ENCODE results near the gene BCKDHB.

GRCh38 chr6:80154160-80154559 lies 47.7 kb downstream of the BCKDHB start:
- TF ChIP-seq CTCF (IDR thresholded peaks at IDR 0.05; ENCODE audit: low read length) (no peak), EZH2 (optimal IDR thresholded peaks at IDR 0.05; ENCODE audit: low read depth, low read length) (no peak)
